GM18499 (cell line): Measurements from ENCODE around the gene WDFY4.

Experiments used
- ATAC-seq: cut with Tn5 transposase; IDR thresholded peaks from one replicate; pipeline ENCODE4 v1.9.1; 2021; ENCODE audit warnings: moderate number of reproducible peaks; ENCODE audit not compliant: insufficient read depth, unreplicated experiment

Gene WDFY4

DNA sequence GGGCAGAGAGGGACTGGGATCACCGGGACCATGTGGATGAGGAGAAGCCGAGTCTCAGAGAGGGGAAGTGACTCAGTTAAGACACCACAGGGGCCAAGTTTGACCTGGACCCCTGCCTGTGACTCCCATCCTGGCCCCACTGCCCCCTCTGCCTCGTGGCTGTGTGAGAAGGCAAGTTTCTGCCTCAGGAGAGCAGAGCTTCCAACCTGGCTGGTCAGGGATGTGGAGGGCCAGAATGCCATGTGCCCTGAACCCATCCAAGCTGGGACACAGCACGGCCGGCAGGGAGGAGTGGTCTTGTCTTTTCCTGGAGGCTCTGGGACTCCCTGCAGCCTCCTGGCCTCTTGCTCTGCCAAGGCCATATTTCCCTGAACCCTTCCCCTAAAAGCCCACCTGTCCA is 19.5 kb downstream of the WDFY4 start:
- ATAC-seq: no peak

DNA sequence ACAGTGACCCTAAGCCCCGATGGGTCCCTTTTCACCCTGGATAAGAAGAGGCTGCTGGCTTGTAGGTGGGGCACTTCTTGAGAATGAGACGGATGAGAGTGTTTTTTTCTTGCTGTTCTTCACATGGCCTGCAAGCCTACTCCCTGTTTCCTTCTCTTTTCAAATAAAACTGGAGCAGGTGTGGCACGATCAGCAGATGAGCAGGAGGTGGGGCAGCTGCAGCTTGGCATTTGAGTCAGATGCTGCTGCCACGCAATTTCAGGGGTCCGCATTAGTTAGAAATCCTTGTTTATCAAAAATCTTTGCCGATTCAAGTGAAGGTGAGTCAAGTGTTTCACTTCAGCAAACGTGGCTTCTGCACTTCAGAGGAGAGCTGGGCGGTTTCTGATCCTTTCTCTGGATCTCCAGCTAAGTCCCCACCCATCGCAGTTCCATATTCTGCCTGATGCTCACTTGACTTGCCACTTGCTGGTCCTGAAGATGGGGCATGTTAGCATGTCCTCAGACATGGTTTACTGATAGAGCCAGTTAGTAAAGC is 20.8 kb downstream of the WDFY4 start:
- no peak for ATAC-seq

- no peak for ATAC-seq
Measured at GRCh38 chr10:48707472-48707871, 22.8 kb downstream of the WDFY4 start.

- ATAC-seq: no peak
Measured at GRCh38 chr10:48708144-48708543, 23.5 kb downstream of the WDFY4 start.

- ATAC-seq: no peak
Measured at GRCh38 chr10:48710647-48711275, 26.1 kb downstream of the WDFY4 start.

- ATAC-seq: no peak
Measured at GRCh38 chr10:48711830-48712229, 27.2 kb downstream of the WDFY4 start.

- no peak for ATAC-seq
Measured at GRCh38 chr10:48714088-48714487, 29.4 kb downstream of the WDFY4 start.

GRCh38 chr10:48716416-48716815 is 31.7 kb downstream of the WDFY4 start:
- ATAC-seq: no peak

DNA sequence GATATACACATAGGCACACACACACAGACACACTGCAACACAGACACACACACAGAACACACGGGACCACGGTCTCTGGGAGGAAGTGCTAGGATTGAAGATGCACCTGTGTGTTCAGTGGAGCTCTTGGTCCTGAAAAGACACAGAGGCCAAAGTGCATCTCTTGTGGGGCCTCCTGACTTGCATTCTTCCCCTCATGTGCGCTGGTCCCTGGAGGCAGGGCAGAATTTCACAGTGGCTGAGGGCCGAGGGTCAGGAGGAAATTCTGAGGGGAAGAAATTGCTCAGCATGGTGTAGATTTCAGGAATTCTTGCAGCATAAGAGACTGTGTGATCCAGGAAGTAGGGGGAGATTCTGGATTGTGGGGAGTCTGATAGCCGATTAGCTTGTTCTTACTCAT is 35.9 kb downstream of the WDFY4 start:
- no peak for ATAC-seq

DNA sequence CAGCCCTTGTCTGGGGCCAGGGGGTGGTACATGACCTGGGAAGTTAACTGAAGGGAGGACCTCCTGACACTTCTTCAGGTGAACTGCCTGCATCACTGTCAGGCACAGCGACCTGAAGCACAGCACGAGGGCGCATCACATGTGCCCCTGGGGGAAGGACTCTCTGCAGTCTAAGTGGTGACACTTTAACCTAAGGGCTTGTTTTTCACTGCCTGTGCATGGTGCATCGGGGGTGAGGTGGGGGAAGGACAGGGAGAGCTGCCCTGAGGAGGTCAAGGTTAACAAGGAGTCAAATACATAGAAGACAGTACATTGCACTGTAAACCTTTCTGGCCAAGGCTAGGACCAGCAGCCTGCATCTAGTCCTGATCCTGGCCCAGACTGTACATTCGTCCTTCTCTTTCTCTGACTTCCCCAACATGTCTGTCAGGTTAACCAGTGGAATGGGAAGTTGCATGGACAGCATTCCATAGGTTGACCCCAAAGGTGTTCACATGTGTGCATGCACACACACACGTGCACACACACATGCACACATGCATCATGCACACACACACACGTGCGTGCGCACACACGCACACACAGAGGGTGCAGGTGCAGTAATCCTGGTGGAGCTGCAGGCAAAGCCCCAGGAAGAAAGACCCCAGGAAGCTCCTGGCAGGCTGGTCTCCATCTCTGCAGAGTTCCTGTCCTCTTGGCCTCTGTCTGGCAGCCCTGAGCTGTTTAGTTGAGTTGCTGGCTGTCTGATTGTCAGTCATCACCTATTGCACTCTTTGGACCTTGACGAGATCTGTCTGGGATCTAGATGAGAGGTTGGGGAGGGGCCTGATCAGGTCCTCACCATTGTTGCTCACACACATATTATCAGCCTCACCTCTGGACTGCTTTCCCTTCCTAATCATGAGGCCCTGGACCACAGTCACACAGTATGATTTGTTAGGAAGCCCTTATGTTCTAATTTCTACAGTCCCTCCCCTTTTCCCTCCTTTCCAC is 37.8 kb downstream of the WDFY4 start:
- no peak for ATAC-seq

- ATAC-seq: no peak
Measured at GRCh38 chr10:48724127-48724526, 39.5 kb downstream of the WDFY4 start.

- no peak for ATAC-seq
Measured at GRCh38 chr10:48725708-48726107, 41.0 kb downstream of the WDFY4 start.

DNA sequence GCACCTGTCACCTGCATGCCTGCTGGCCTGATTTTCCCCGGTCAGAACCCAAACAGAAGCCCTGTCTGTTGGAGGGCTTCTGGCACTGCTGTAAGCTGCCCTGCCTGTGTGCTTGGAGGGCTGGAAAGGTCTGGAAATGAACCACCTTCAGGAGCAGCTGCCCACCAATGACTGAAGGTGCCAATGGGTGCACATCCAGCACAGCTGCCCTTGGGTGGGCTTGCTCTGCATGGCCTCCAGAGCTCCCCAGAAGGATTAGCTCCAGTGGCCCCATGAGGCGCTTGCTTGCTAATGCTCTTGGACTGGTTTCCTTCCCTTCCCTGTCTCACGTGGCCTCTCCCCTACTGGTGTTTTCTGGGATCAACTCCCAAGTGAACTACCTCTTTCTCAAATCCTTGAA is 43.2 kb downstream of the WDFY4 start:
- no peak for ATAC-seq

DNA sequence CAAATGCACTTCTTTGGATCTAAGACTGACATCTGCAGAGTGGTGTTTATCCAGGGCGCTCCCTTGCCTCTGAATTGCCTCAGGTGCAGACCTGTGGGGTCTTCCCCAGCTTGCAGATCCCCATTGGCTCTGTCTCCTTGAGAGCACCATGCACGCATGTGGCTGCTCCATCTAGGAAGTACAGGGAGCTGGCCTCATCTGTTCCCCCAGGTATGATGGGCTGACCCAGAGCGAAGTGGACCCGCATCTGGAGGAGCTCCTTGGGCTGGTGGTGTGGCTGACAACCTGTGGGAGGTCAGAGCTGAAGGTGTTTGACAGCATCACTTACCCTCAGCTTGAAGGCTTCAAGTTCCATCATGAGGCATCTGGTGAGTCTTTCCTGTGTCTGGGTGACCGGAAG is 44.5 kb downstream of the WDFY4 start:
- no peak for ATAC-seq

- ATAC-seq: no peak
Measured at GRCh38 chr10:48729941-48730457, 45.3 kb downstream of the WDFY4 start.

GRCh38 chr10:48731141-48731540 is 46.5 kb downstream of the WDFY4 start:
- ATAC-seq: no peak

- ATAC-seq: no peak
Measured at GRCh38 chr10:48731654-48732053, 47.0 kb downstream of the WDFY4 start.

DNA sequence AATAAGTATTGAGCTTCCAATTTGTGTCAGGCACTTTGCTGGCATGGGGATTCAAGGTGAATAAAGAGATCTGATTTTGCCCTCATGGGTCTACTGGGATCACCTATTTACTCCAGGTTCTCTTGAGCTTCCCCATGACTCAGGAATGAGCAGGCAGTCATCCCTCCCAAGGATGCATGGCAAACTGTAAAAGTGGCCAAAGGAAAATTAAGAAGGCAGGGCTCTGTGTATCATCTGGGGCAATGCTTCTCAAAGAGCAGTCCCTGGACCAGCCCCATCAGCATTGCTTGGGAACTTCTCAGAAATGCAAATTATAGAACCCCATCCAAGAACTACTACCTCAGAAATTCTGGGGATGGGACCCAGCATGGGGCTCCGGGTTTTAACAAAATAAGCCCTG is 48.7 kb downstream of the WDFY4 start:
- no peak for ATAC-seq

DNA sequence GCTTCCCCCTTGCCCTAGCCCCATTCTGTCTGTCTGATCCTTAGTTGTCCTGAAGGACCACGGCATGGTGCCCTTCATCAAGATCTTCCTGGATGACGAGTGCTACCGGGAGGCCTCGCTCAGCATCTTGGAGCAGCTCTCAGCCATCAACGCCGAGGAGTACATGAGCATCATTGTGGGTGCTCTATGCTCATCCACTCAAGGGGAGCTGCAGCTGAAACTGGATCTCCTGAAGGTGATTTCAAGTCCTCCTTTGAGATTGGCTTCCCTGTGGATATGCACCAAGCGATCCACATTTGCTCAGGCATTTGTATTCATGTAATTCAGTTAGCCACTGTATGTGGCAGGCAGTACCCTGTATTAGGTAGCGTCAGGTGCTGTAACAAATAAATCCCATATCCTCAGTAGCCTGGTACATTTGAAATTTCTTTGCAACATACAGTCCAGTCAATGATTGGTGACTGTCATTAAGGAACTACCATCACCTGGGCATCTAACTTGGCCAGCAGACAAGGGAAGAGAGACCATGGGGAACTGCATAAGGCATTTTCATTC is 51.2 kb downstream of the WDFY4 start:
- no peak for ATAC-seq

DNA sequence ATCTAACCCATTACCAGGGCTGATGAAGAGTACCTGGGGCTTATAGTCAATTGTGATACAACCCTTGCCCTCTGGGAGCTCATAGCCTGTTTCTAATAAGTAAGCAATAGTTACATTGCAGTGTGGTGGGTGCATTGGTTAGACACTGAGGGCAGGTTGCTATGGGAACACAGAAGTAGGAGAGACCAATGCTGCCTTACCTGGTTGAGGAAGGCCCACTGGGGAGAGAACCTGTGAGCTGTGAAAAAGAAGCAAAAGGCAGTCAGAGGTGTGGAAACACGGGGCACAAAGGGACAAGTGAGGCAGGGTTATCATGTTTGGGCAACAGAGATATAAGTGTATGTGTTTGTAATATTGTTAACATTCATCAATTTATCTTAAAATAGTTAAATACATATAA is 51.9 kb downstream of the WDFY4 start:
- ATAC-seq: no peak

DNA sequence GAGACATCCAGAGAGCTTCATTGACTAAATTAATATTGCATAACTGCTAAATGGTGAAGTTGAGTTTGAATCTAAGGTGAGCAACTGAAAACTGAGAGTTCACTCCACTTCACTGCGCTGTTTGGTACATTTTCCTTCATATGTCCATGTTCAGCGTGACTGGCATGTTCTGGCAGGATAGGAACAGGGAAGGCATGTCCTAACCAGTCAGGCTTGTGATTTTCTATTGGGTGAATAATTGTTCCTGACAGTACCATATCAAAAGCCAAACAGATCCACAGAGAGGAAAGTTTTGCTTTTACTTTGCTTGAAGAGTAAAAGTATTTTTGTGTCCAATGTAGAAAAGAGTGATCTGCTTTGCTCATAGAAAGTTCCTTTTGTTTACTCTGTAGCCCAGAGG is 53.2 kb downstream of the WDFY4 start:
- ATAC-seq: no peak
